H1 (cell line): Measurements from ENCODE around the gene NRXN3. TPM values are rescaled to one million over a fixed set of nuclear protein-coding genes. Genes with fewer than 3 reads are reported as not detected.

Experiments
- NANOG ChIP-seq: IDR thresholded peaks from 2 replicates; pipeline ENCODE4 v1.6.1; 2011; ENCODE audit warnings: low read length, low read depth, mild to moderate bottlenecking, inconsistent platforms; ENCODE audit not compliant: insufficient read depth, poor library complexity, severe bottlenecking
- USF2 ChIP-seq: IDR thresholded peaks from 2 replicates; pipeline ENCODE4 v1.6.1; 2011; ENCODE audit warnings: low read length, improper control_type of control experiment
- polyA plus RNA-seq, 7 experiments: library from polyadenylated mRNA; depleted of rRNA in 3 of 7; stranded (reverse) in 5 of 7; unstranded in 2 of 7; fragments of >200 nt in 5 of 7; fragments of 200-250 nt in 2 of 7; gene quantifications; 1 replicate in 5 of 7; 2 replicates in 1 of 7; 4 replicates in 1 of 7; pipeline versions ENCODE4 v1.2.1 to v1.2.3, GENCODE V29; 2011 to 2013; ENCODE audit warnings: missing spikeins in 2 of 7, mixed read lengths in 2 of 7
- total RNA-seq: library from RNA; stranded (reverse); fragmentation: NEBNext Ultra II Directional; extraction: Animal tissue kit (Norgen Biotek cat#: 25700); gene quantifications from 2 replicates; pipeline ENCODE4 v1.2.1, GENCODE V29; 2021

Gene NRXN3
- total and polyA plus RNA-seq, 2 of the 8 experiments (the other 6 are each of a cell fraction or from before 2014, with no cell fraction given), result 2.6 to 4.1 TPM

GRCh38 chr14:79260406-79260805 is 1090.2 kb downstream of the NRXN3 start (continued):
- TF ChIP-seq USF2 (no peak), NANOG (no peak)
